ENCODE results near the gene GBX2. TPM values are rescaled to one million over a fixed set of nuclear protein-coding genes. Genes with fewer than 3 reads are reported as not detected.

Gene GBX2
- total and polyA plus RNA-seq, 2 of the 8 experiments (the other 6 are each of a cell fraction or from before 2014, with no cell fraction given) = 0.38 to 0.89 TPM

- TF ChIP-seq CHD7 (IDR thresholded peaks at IDR 0.05; ENCODE audit: insufficient replicate concordance, low read length) (no peak), SIN3A (conservative IDR thresholded peaks at IDR 0.05 in 1 of 2, IDR thresholded peaks at IDR 0.05 in 1 of 2; ENCODE audit: low read depth in 1 of 2, low read length in 2 of 2) (no peak), TAF1 (IDR thresholded peaks at IDR 0.05; ENCODE audit: low read depth, low read length) (no peak), CHD1 (IDR thresholded peaks at IDR 0.05; ENCODE audit: low read depth, low read length) (no peak), SP1 (IDR thresholded peaks at IDR 0.05; ENCODE audit: low read depth, low read length) (no peak; the same call in 1 of the 2 replicates), HDAC2 (IDR thresholded peaks at IDR 0.05; ENCODE audit: borderline replicate concordance in 1 of 2, low read depth in 2 of 2, low read length in 2 of 2) (peak; percentile 4 to 43; a peak in 2 of 4 replicates)
Measured at GRCh38 chr2:236158969-236159777, 9.0 kb downstream of the GBX2 start (continued).

Data from H1 (cell line).